Mesendoderm (in vitro differentiated cells): ENCODE data around the gene SORD.
A peak's percentile ranks its signal among the peaks of the same experiment; 100 is the strongest.
"Not testable (repeated sequence)": the region's sequence is repeated elsewhere in the genome, so short reads cannot be mapped to it uniquely, and the experiment has no call there.

ENCODE experiments used
- DNase-seq: peaks from one replicate; pipeline ENCODE4 v3.0.0; 2013
- H2AK5ac ChIP-seq: 2 replicates; pipeline ENCODE4 v1.6.1; 2013; ENCODE audit warnings: low read length, inconsistent platforms
- H2BK120ac ChIP-seq: 2 replicates; pipeline ENCODE4 v1.6.1; 2013; ENCODE audit warnings: low read depth, mild to moderate bottlenecking, low read length, moderate library complexity, mixed read lengths
- H2BK15ac ChIP-seq: replicated peaks from 2 replicates; pipeline ENCODE4 v1.6.1; 2013; ENCODE audit warnings: low read depth, mild to moderate bottlenecking, moderate library complexity
- H2BK5ac ChIP-seq: 2 replicates; pipeline ENCODE4 v1.6.1; 2013; ENCODE audit warnings: low read length, inconsistent platforms
- H3K18ac ChIP-seq: 2 replicates; pipeline ENCODE4 v1.6.1; 2013; ENCODE audit warnings: mild to moderate bottlenecking, low read length, mixed read lengths
- H3K23ac ChIP-seq: one replicate; pipeline ENCODE4 v1.6.1; 2013; ENCODE audit warnings: low read length
- H3K27ac ChIP-seq: 2 replicates; pipeline ENCODE4 v1.5.1; 2013; ENCODE audit warnings: low read depth, mild to moderate bottlenecking, inconsistent platforms, low read length, moderate library complexity
- H3K27me3 ChIP-seq: 2 replicates; pipeline ENCODE4 v1.6.1; 2013; ENCODE audit warnings: low read length, control low read depth, mild to moderate bottlenecking, inconsistent platforms; ENCODE audit not compliant: insufficient read depth, poor library complexity
- H3K36me3 ChIP-seq: 2 replicates; pipeline ENCODE4 v1.6.1; 2013; ENCODE audit warnings: low read length, inconsistent platforms; ENCODE audit not compliant: control insufficient read depth, insufficient read depth
- H3K4ac ChIP-seq: one replicate; pipeline ENCODE4 v1.6.1; 2013; ENCODE audit warnings: low read depth, mild to moderate bottlenecking, low read length, moderate library complexity
- H3K4me1 ChIP-seq: 2 replicates; pipeline ENCODE4 v1.6.1; 2013; ENCODE audit warnings: low read depth, low read length, inconsistent platforms; ENCODE audit not compliant: control insufficient read depth
- H3K4me2 ChIP-seq: 2 replicates; pipeline ENCODE4 v1.6.1; 2013; ENCODE audit warnings: low read length
- H3K4me3 ChIP-seq: 2 replicates; pipeline ENCODE4 v1.5.1; 2013; ENCODE audit warnings: mild to moderate bottlenecking, low read length
- H3K56ac ChIP-seq: one replicate; pipeline ENCODE4 v1.6.1; 2013; ENCODE audit warnings: low read length
- H3K79me1 ChIP-seq: 2 replicates; pipeline ENCODE4 v1.6.1; 2013; ENCODE audit warnings: low read length, inconsistent platforms
- H3K79me2 ChIP-seq: 2 replicates; pipeline ENCODE4 v1.6.1; 2013; ENCODE audit warnings: mild to moderate bottlenecking, low read length; ENCODE audit not compliant: control insufficient read depth, insufficient read depth
- H3K9ac ChIP-seq: 2 replicates; pipeline ENCODE4 v1.6.1; 2013; ENCODE audit warnings: low read length, inconsistent platforms
- H4K5ac ChIP-seq: one replicate; pipeline ENCODE4 v1.6.1; 2013; ENCODE audit warnings: low read length
- H4K8ac ChIP-seq: one replicate; pipeline ENCODE4 v1.6.1; 2013; ENCODE audit warnings: low read depth, mild to moderate bottlenecking, control low read depth, low read length, moderate library complexity
- WGBS: extraction: QIAGEN DNeasy Blood & Tissue Kit; methylation state at CpG from one replicate; pipeline ENCODE4 v1.1.7; 2013; ENCODE audit warnings: low lambda C conversion rate, missing lambda C conversion rate; ENCODE audit not compliant: insufficient coverage; ENCODE audit errors: extremely low coverage; 5-methylcytosine and 5-hydroxymethylcytosine counted together

Gene SORD

DNA sequence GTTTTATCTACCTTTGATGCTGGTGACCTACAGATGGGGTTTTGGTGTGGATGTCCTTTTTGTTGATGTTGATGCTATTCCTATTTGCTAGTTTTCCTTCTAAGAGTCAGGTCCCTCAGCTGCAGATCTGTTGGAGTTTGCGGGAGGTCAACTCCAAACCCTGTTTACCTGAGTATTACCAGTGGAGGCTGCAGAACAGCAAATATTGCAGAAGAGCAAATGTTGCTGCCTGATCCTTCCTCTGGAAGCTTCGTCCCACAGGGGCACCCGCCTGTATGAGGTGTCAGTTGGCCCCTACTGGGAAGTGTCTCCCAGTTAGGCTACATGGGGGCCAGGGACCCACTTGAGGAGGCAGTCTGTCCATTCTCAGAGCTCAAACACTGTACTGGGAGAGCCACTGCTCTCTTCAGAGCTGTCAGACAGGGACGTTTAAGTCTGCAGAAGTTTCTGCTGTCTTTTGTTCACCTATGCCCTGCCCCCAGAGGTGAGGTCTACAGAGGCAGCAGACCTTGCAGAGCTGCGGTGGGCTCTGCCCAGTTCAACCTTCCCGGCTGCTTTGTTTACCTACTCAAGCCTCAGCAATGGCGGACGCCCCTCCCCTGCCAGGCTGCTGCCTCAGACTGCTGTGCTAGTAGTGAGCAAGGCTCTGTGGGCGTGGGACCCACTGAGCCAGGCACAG is 2.6 kb upstream of the SORD start:
- H3K79me2 ChIP-seq, H2AK5ac ChIP-seq, H3K18ac ChIP-seq, H3K56ac ChIP-seq, H3K4me3 ChIP-seq, H3K9ac ChIP-seq, H3K23ac ChIP-seq, H3K27ac ChIP-seq, H2BK120ac ChIP-seq, H3K4me1 ChIP-seq, H3K27me3 ChIP-seq, H2BK5ac ChIP-seq, H3K36me3 ChIP-seq, DNase-seq, H2BK15ac ChIP-seq, H4K5ac ChIP-seq, H4K8ac ChIP-seq, H3K4me2 ChIP-seq, H3K4ac ChIP-seq, H3K79me1 ChIP-seq: not testable (repeated sequence)
- no CpG with 5 or more reads among the region's 9 CpGs for WGBS

DNA sequence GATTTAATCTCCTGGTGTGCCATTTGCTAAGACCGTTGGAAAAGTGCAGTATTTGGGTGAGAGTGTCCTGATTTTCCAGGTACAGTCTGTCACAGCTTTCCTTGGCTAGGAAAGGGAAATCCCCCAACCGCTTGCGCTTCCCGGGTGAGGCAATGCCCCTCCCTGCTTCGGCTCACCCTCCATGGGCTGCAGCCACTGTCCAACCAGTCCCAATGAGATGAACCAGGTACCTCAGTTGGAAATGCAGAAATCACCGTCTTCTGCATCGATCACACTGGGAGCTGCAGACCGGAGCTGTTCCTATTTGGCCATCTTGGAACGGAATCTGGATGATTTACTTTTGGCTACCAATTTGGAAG is 2.1 kb upstream of the SORD start:
- not testable (repeated sequence) for H3K36me3 ChIP-seq, H3K27ac ChIP-seq, H3K9ac ChIP-seq, H3K18ac ChIP-seq, H3K4me2 ChIP-seq, H3K4me1 ChIP-seq, H3K4ac ChIP-seq, H2BK120ac ChIP-seq, H3K79me2 ChIP-seq, H2BK5ac ChIP-seq, H3K23ac ChIP-seq, H4K8ac ChIP-seq, H4K5ac ChIP-seq, H3K56ac ChIP-seq, H2BK15ac ChIP-seq, DNase-seq, H3K79me1 ChIP-seq, H3K4me3 ChIP-seq, H3K27me3 ChIP-seq, H2AK5ac ChIP-seq
- WGBS = no CpG with 5 or more reads among the region's 9 CpGs

DNA sequence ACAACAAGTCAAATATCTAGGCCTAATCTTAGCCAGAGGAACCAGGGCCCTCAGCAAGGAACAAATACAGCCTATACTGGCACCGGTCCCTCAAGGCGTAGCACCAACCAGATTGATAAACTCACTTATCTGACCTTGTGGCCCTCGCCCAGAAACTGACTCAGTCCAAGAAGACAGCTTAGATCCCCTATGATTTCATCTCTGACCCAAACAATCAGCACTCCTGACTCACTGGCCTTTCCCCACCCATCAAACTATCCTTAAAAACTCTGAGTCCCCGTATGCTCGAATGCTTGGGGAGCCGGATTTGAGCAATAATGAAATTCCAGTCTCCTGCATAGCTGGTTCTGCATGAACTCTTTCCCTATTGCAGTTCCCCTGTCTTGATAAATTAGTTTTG is 1.6 kb upstream of the SORD start:
- Histone ChIP-seq H3K9ac (no peak overlapping the region), H4K8ac (no peak overlapping the region), H3K36me3 (no peaks in the 10 kb centered on the region), H2BK120ac (no peak overlapping the region), H3K4me3 (no peak overlapping the region), H2BK5ac (no peak overlapping the region), H3K79me2 (no peaks in the 10 kb centered on the region), H3K23ac (no peak overlapping the region), H2BK15ac (no peak overlapping the region), H3K18ac (no peak overlapping the region), H3K4me2 (no peak overlapping the region), H3K79me1 (peaks cover 3% of the 10 kb centered on the region), H3K56ac (no peak overlapping the region), H2AK5ac (no peak overlapping the region), H3K4me1 (peaks cover 4% of the 10 kb centered on the region), H3K27ac (no peak overlapping the region), H4K5ac (no peak overlapping the region), H3K27me3 (no peaks in the 10 kb centered on the region), H3K4ac (no peak overlapping the region)
- DNase-seq = no peak
- WGBS = no CpG with 5 or more reads among the region's 6 CpGs

DNA sequence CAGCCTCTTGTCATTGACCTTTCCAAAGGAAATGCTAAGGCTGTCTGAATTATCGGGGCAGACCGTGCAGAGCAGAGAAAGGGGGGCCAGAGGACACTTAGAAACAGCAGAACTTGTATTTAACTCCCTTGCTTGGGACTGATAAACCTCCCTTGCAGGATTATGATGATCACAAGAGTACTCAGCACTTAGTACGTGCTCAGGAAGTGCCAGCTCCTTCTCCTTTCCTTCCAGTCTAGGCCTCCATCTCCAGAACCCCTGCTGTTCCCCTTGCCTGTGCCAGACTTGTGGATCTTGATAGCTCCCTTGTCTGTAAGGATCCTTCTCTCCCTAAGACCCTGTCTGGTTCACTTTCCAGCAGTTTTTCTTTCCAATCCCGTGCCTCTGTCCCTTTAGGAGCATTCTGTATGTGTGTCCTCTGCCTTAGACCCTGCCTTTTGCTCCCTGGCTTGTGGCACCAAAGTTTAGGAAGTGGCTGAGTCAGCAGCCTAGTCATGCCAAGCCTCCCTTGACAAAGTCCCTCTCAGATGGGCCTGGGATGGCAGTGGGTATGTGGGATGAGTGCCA is 747 bp downstream of the SORD start:
- H3K36me3 ChIP-seq = no peaks in the 10 kb centered on the region
- H3K4me3 ChIP-seq = peak overlapping the region; percentile 83
- peak overlapping the region; percentile 98 for H3K9ac ChIP-seq
- no peak overlapping the region for H3K4ac ChIP-seq
- H2BK5ac ChIP-seq = no peak overlapping the region
- peaks cover 3% of the 10 kb centered on the region for H3K79me1 ChIP-seq
- H3K23ac ChIP-seq = peak overlapping the region; percentile 94
- DNase-seq = peak; percentile 70
- no peaks in the 10 kb centered on the region for H3K79me2 ChIP-seq
- no peak overlapping the region for H2BK15ac ChIP-seq
- peak overlapping the region; percentile 85 for H3K4me2 ChIP-seq
- H3K4me1 ChIP-seq = peaks cover 4% of the 10 kb centered on the region
- no peak overlapping the region for H2AK5ac ChIP-seq
- WGBS = no CpG with 5 or more reads among the region's 4 CpGs
- H3K18ac ChIP-seq = no peak overlapping the region
- H2BK120ac ChIP-seq = no peak overlapping the region
- no peaks in the 10 kb centered on the region for H3K27me3 ChIP-seq
- no peak overlapping the region for H4K5ac ChIP-seq
- H4K8ac ChIP-seq = no peak overlapping the region
- peak overlapping the region; percentile 99 for H3K56ac ChIP-seq
- no peak overlapping the region for H3K27ac ChIP-seq

DNA sequence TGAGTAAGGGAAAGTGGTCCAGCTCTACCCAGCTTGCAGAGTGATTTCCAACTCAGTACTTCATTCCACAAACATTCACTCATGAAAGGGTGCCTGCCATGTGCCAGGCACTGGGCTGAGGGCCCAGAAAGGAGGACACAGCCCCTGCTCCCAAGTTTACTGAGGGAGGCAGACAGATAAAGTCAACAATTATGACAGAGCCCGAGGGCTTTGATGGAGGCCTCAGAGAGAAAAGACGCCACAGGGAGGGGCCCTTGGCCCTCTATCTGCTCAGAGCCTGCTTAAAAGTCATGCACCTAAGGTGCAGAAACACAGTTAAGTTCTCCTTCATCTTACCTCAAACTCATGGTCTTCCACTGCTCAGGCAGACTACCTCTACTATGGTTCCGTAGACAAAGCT is 1.7 kb downstream of the SORD start:
- not testable (repeated sequence) for H3K4ac ChIP-seq, H3K79me1 ChIP-seq, H4K8ac ChIP-seq, H3K27me3 ChIP-seq, H2AK5ac ChIP-seq, H3K4me1 ChIP-seq, DNase-seq, H3K79me2 ChIP-seq, H2BK5ac ChIP-seq, H3K27ac ChIP-seq, H2BK15ac ChIP-seq, H3K4me2 ChIP-seq, H2BK120ac ChIP-seq, H3K23ac ChIP-seq, H3K4me3 ChIP-seq, H3K9ac ChIP-seq, H3K18ac ChIP-seq, H3K56ac ChIP-seq, H4K5ac ChIP-seq, H3K36me3 ChIP-seq
- no CpG with 5 or more reads among the region's 3 CpGs for WGBS

DNA sequence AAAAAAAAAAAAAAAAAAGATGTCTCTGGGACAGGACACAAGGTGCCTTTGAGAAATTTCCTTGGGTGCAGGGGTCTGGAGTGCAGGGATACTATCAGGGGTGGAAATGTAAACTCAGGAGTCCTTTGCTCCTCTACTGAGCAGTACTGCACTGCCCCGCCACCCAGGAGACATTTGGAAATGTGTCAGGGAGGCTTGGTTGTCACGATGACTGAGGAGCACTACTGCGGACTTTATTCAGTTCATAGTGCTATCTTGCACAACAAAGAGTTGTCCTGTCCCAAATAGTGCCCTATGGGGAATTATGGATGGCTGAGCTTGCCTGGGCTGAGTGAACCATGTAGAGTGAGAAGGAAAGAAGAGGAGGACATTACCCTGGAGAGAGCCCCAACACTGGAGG is 2.6 kb downstream of the SORD start:
- not testable (repeated sequence) for H3K27ac ChIP-seq, H2BK120ac ChIP-seq, H3K4ac ChIP-seq, DNase-seq, H4K5ac ChIP-seq, H3K9ac ChIP-seq, H3K79me2 ChIP-seq, H2BK5ac ChIP-seq, H3K4me3 ChIP-seq, H3K27me3 ChIP-seq, H3K56ac ChIP-seq, H3K4me2 ChIP-seq, H3K79me1 ChIP-seq, H4K8ac ChIP-seq, H3K23ac ChIP-seq, H3K18ac ChIP-seq, H2AK5ac ChIP-seq, H2BK15ac ChIP-seq, H3K36me3 ChIP-seq, H3K4me1 ChIP-seq
- no CpG with 5 or more reads among the region's 3 CpGs for WGBS
